K562 (cell line): ENCODE results near the gene ERVH48-1. TPM values are rescaled to one million over a fixed set of nuclear protein-coding genes. Genes with fewer than 3 reads are reported as not detected.

ENCODE experiments used
- ATAC-seq: fragments of 200-7000 bp; cut with Tn5 transposase; 3 replicates; pipeline ENCODE4 v1.9.1; 2020; ENCODE audit warnings: moderate library complexity
- BruUV-seq: library from RNA; stranded (reverse); fragments of 400-500 nt; replicated peaks from 2 replicates; lab custom pipeline; 2021; lab: Mats Ljungman, UMichigan
- CTCF ChIA-PET: fragments of 300-600 bp; formaldehyde crosslinking; extraction: SDS; loops from one replicate; lab custom pipeline; 2021; ENCODE audit warnings: low intra/inter-chr PET ratio; lab: Yijun Ruan, JAX
- POLR2A ChIA-PET: fragments of 300-600, 350-650 bp; sonication (Branson Sonifier 250); formaldehyde crosslinking; extraction: SDS; loops from one replicate; lab custom pipeline; 2021; ENCODE audit warnings: antibody characterized with exemption, inconsistent platforms; lab: Yijun Ruan, JAX
- DNase-seq, 4 experiments: peaks; one replicate each; pipeline versions ENCODE4 v3.0.0 to v3.0.0-alpha.2; 2011 to 2018; ENCODE audit warnings: low spot score in 3 of 4, mixed read lengths in 3 of 4; ENCODE audit errors: extremely low read depth in 1 of 4
- FAIRE-seq: peaks from 2 replicates; lab custom pipeline; 2011; peaks lifted over from hg19 to GRCh38; lab: Jason Lieb, UNC
- H2AFZ ChIP-seq: 2 replicates; pipeline ENCODE4 v1.6.0; 2011; ENCODE audit warnings: low read depth, low read length, control low read depth, inconsistent platforms
- H3K27ac ChIP-seq: fragments of 200-600 bp; 3 replicates; pipeline ENCODE4 v1.8.0; 2011; ENCODE audit warnings: low read depth, mild to moderate bottlenecking, control low read depth, inconsistent platforms, low read length, moderate library complexity, mixed read lengths; ENCODE audit errors: extremely low read depth
- H3K27me3 ChIP-seq, 2 experiments: fragments of 300-600 bp in 1 of 2; 2 replicates in 1 of 2; 3 replicates in 1 of 2; pipeline versions ENCODE4 v1.6.0 to v1.8.0; 2011; ENCODE audit warnings: inconsistent platforms in 2 of 2, low read length in 2 of 2, mild to moderate bottlenecking in 1 of 2, mixed read lengths in 1 of 2, moderate library complexity in 1 of 2; ENCODE audit not compliant: control insufficient read depth in 2 of 2, insufficient read depth in 2 of 2
- H3K36me3 ChIP-seq: fragments of 300-600 bp; 3 replicates; pipeline ENCODE4 v1.8.0; 2011; ENCODE audit warnings: mild to moderate bottlenecking, low read length, inconsistent platforms; ENCODE audit not compliant: control insufficient read depth, insufficient read depth
- H3K4me1 ChIP-seq, 2 experiments: fragments of 200-600 bp in 1 of 2; replicated peaks in 1 of 2; 2 replicates in 1 of 2; 3 replicates in 1 of 2; pipeline versions ENCODE4 v1.5.1 to v1.8.0; 2011; ENCODE audit warnings: inconsistent platforms in 2 of 2, low read length in 2 of 2, mild to moderate bottlenecking in 1 of 2, mixed read lengths in 1 of 2, moderate library complexity in 1 of 2; ENCODE audit not compliant: control insufficient read depth in 2 of 2, insufficient read depth in 2 of 2
- H3K4me2 ChIP-seq: 2 replicates; pipeline ENCODE4 v1.6.1; 2011; ENCODE audit warnings: low read length, control low read depth, inconsistent platforms, mixed read lengths; ENCODE audit not compliant: insufficient read depth
- H3K4me3 ChIP-seq: fragments of 200-600 bp; sonication (generic), shearing (Covaris generic); 2 replicates; pipeline ENCODE4 v1.5.1; 2016; ENCODE audit warnings: control low read depth, inconsistent platforms
- H3K79me2 ChIP-seq: fragments of 200-600 bp; 3 replicates; pipeline ENCODE4 v1.8.0; 2011; ENCODE audit warnings: low read length, inconsistent platforms; ENCODE audit not compliant: control insufficient read depth, insufficient read depth
- H3K9ac ChIP-seq, 2 experiments: 2 replicates each; pipeline versions ENCODE4 v1.6.0 to v1.6.1; 2011; ENCODE audit warnings: low read depth in 2 of 2, low read length in 2 of 2, control low read depth in 1 of 2, inconsistent platforms in 1 of 2, mild to moderate bottlenecking in 1 of 2, mixed read lengths in 1 of 2; ENCODE audit not compliant: insufficient read depth in 1 of 2
- H3K9me1 ChIP-seq: one replicate; pipeline ENCODE4 v1.6.0; 2011; ENCODE audit warnings: inconsistent platforms, mild to moderate bottlenecking, low read length, moderate library complexity; ENCODE audit not compliant: control insufficient read depth, insufficient read depth
- H3K9me3 ChIP-seq: replicated peaks from 2 replicates; pipeline ENCODE4 v1.5.1; 2011; ENCODE audit warnings: low read depth, low read length, inconsistent platforms; ENCODE audit not compliant: control insufficient read depth, insufficient read depth
- H4K20me1 ChIP-seq: replicated peaks from 2 replicates; pipeline ENCODE4 v1.6.1; 2011; ENCODE audit warnings: low read length, inconsistent platforms, mixed read lengths; ENCODE audit not compliant: control insufficient read depth, insufficient read depth
- DEAF1 ChIP-seq: fragments of 450-650 bp; formaldehyde crosslinking; IDR thresholded peaks from 2 replicates; pipeline ENCODE4 v1.4.0; 2020; ENCODE audit warnings: mild to moderate bottlenecking, moderate library complexity
- EP300 ChIP-seq: IDR thresholded peaks from 2 replicates; pipeline ENCODE4 v1.6.1; 2012; ENCODE audit warnings: low read length, improper control_type of control experiment
- MCM3 ChIP-seq: fragments of 450-650 bp; IDR thresholded peaks from 2 replicates; pipeline ENCODE4 v1.6.1; 2016
- MTA3 ChIP-seq: fragments of 450-650 bp; formaldehyde crosslinking; IDR thresholded peaks from 2 replicates; pipeline ENCODE4 v1.6.1; 2017; ENCODE audit warnings: mild to moderate bottlenecking, borderline replicate concordance
- NCOA1 ChIP-seq: fragments of 450-650 bp; IDR thresholded peaks from 2 replicates; pipeline ENCODE4 v1.6.1; 2016; ENCODE audit warnings: low read depth
- NR2C1 ChIP-seq, 2 experiments: fragments of 450-650 bp; IDR thresholded peaks; 2 replicates each; pipeline ENCODE4 v1.6.1; 2017; ENCODE audit warnings: mild to moderate bottlenecking in 2 of 2, antibody characterized with exemption in 1 of 2, inconsistent platforms in 1 of 2, missing compliant biosample characterization in 1 of 2, missing genetic modification characterization in 1 of 2
- PRPF4 ChIP-seq: fragments of 200-400 bp; formaldehyde crosslinking; IDR thresholded peaks from one replicate; pipeline ENCODE4 v1.6.1; 2017; ENCODE audit warnings: low read length, low read depth, mild to moderate bottlenecking; ENCODE audit not compliant: insufficient read depth, poor library complexity, severe bottlenecking
- RBFOX2 ChIP-seq: fragments of 200-400 bp; formaldehyde crosslinking; IDR thresholded peaks from 2 replicates; pipeline ENCODE4 v1.6.1; 2017; ENCODE audit warnings: low read depth, mild to moderate bottlenecking, low read length, moderate library complexity
- RUNX1 ChIP-seq: sonication (generic); IDR thresholded peaks from 2 replicates; pipeline ENCODE4 v1.6.1; 2016; ENCODE audit warnings: antibody characterized with exemption, low read depth
- TAF7 ChIP-seq: fragments of 450-650 bp; IDR thresholded peaks from 2 replicates; pipeline ENCODE4 v1.6.1; 2016; ENCODE audit warnings: missing genetic modification characterization, missing compliant biosample characterization
- TEAD2 ChIP-seq: fragments of 450-650 bp; IDR thresholded peaks from 2 replicates; pipeline ENCODE4 v1.6.1; 2016; ENCODE audit warnings: missing genetic modification characterization, control low read depth, missing compliant biosample characterization
- ZKSCAN1 ChIP-seq: fragments of 150-350 bp; IDR thresholded peaks from 2 replicates; pipeline ENCODE4 v1.6.1; 2016; ENCODE audit warnings: low read depth, low read length
- ZNF175 ChIP-seq: fragments of 200-800 bp; sonication (Bioruptor generic); IDR thresholded peaks from 2 replicates; pipeline ENCODE4 v1.6.1; 2016; ENCODE audit warnings: low read depth, mild to moderate bottlenecking, missing genetic modification characterization, missing compliant biosample characterization
- whole genome bisulfite sequencing: fragments of 100-300 bp; shearing (Covaris generic); methylation state at CpG from one replicate; pipeline ENCODE4 v1.1.6; 2016; ENCODE audit warnings: low coverage, mixed read lengths; ENCODE audit not compliant: insufficient coverage; ENCODE audit errors: missing lambda C conversion rate; 5-methylcytosine and 5-hydroxymethylcytosine counted together
- in situ Hi-C: fragments of 300-500 bp; cut with MboI; formaldehyde crosslinking; loops from 4 replicates; pipeline ENCODE4 v1.15.0; 2018; ENCODE audit warnings: inconsistent platforms, mixed read lengths
- intact Hi-C: fragments of 100-400 bp; cut with micrococcal nuclease; formaldehyde crosslinking; loops from 2 replicates; pipeline ENCODE4 v1.14.2; 2022
- polyA plus RNA-seq, 8 experiments: library from polyadenylated mRNA; depleted of rRNA in 4 of 8; stranded (reverse) in 5 of 8; unstranded in 3 of 8; fragments of >200 nt; fragmentation: Nextera tagmentation in 2 of 8; fragmentation: Illumina TruSeq in 1 of 8; extraction: Ambion mirVana in 2 of 8; extraction: Trizol in 1 of 8; gene quantifications; 2 replicates each; pipeline versions ENCODE4 v1.2.1 to v1.2.3, GENCODE V29; 2011 to 2014; ENCODE audit warnings: inconsistent platforms in 1 of 8, missing spikeins in 1 of 8
- total RNA-seq, 7 experiments: library from RNA; depleted of rRNA in 6 of 7; stranded (reverse); fragments of >200 nt in 6 of 7; fragmentation: Illumina TruSeq in 2 of 7; extraction: Trizol in 2 of 7; gene quantifications; 2 replicates each; pipeline versions ENCODE4 v1.2.1 to v1.2.3, GENCODE V29; 2011 to 2021; ENCODE audit warnings: low replicate concordance in 1 of 7

The ERVH48-1 gene
- total and polyA plus RNA-seq, 9 of the 15 experiments (the other 6 are each of a cell fraction or from before 2014, with no cell fraction given) = 0.08 to 0.49 (median 0.16) TPM; not detected in 3

GRCh38 chr21:42923553-42924432, 1.6 kb downstream of the ERVH48-1 start:
- no peaks in the 10 kb centered on the region for H3K79me2 ChIP-seq
- ATAC-seq = peak; percentile 97
- POLR2A ChIA-PET = interaction anchor here (0.8 kb wide), 1 partner anchor 44 kb away, joined by 3 read pairs; no protein-coding TSS in a partner anchor
- FAIRE-seq = peak; percentile 99
- H4K20me1 ChIP-seq = no peaks in the 10 kb centered on the region
- H3K9me1 ChIP-seq = no peaks in the 10 kb centered on the region
- BruUV-seq = no TSS peak
- no peak overlapping the region for H3K4me3 ChIP-seq
- CTCF ChIA-PET = interaction anchor here (0.6 kb wide), 1 partner anchor 338 kb away, joined by 4 read pairs; no protein-coding TSS in a partner anchor
- H3K36me3 ChIP-seq = no peaks in the 10 kb centered on the region
- peak overlapping the region; percentile 44 for H3K4me2 ChIP-seq
- H2AFZ ChIP-seq = peak overlapping the region; percentile 96
- H3K9me3 ChIP-seq = no peaks in the 10 kb centered on the region
- no peaks in the 10 kb centered on the region for H3K27me3 ChIP-seq
- DNase-seq = peak; percentile 90 to 98 (median 94)
- H3K9ac ChIP-seq = peak overlapping the region; percentile 58 to 74; a peak in 3 of 4 replicates
- 19% methylated on average over 18 of the region's 18 CpGs for WGBS
- in situ Hi-C loops (loop anchor here (25.0 kb wide), 1 partner anchor 189 kb away; the partner anchor contains the start of gene U2AF1), intact Hi-C loops (loop anchor here (2.0 to 5.0 kb wide), 3 partner anchors 46 to 724 kb away; partner anchors contain the start of genes PKNOX1 and WDR4)
- H3K27ac ChIP-seq = peak overlapping the region; percentile 79
- H3K4me1 ChIP-seq = peaks cover 30 to 36% of the 10 kb centered on the region in 2 experiments
- TF ChIP-seq EP300 = peak; percentile 69
- peak; percentile 62; the same call in 1 of the 2 replicates for TF ChIP-seq MTA3
- TF ChIP-seq PRPF4 = no peak
- peak; percentile 33; the same call in 1 of the 2 replicates for TF ChIP-seq RBFOX2
- TF ChIP-seq DEAF1 (CRISPR knock-in tag) = peak; percentile 99
- peak; percentile 35; the same call in 1 of the 2 replicates for TF ChIP-seq ZNF175 (CRISPR knock-in tag)
- peak; percentile 78 for TF ChIP-seq NR2C1 (IDR thresholded peaks at IDR 0.05)
- TF ChIP-seq NR2C1 (tag; IDR thresholded peaks at IDR 0.05) = peak; percentile 58
- peak; percentile 62; the same call in 1 of the 2 replicates for TF ChIP-seq NCOA1
- no peak for TF ChIP-seq TEAD2
- 0 out of 2 replicates have a peak, but pooled peaks have one; percentile 31 for TF ChIP-seq ZKSCAN1
- TF ChIP-seq RUNX1 = no peak
- 0 out of 2 replicates have a peak, but pooled peaks have one; percentile 75 for TF ChIP-seq MCM3
- peak; percentile 62; the same call in 1 of the 2 replicates for TF ChIP-seq TAF7
